ENCODE data around the gene PTGDR2. TPM values are rescaled to one million over a fixed set of nuclear protein-coding genes. Genes with fewer than 3 reads are reported as not detected.

PTGDR2 gene
- total RNA-seq, 2 donors from 2014 or later, result 0.14 TPM; not detected in 1

DNA sequence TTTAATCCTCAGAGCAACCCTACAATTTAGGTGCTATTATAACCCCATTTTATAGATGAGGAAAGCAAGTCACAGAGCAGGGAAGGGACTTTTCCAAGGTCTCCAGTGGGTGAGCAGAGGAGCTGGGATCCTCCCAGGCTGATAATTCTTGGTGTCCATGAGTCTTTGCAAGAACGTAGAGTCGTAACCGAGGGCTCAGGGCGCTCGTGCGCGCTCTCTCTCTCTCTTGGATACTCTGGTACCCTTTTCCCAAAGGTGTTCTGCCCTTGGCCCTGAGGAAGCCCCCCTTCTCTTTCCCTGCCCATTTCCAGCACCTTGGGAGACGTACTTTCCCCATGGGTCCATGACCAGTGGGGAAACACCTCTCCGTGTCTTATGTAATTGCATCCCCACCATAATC, 6.4 kb upstream of the PTGDR2 start:
- intact Hi-C loops (cut with DNase I), result no loop called here
- DNase-seq (ENCODE audit: low spot score), result peak; percentile 22

- peak; percentile 7 for DNase-seq (ENCODE audit: low spot score)
- intact Hi-C loops (cut with DNase I), result no loop called here
These were observed 5.2 kb upstream of the PTGDR2 start for GRCh38 chr11:60860943-60861342.

GRCh38 chr11:60859616-60860250, 4.0 kb upstream of the PTGDR2 start:
- intact Hi-C loops (cut with DNase I), result no loop called here
- peak; percentile 28 for DNase-seq (ENCODE audit: low spot score)

DNA sequence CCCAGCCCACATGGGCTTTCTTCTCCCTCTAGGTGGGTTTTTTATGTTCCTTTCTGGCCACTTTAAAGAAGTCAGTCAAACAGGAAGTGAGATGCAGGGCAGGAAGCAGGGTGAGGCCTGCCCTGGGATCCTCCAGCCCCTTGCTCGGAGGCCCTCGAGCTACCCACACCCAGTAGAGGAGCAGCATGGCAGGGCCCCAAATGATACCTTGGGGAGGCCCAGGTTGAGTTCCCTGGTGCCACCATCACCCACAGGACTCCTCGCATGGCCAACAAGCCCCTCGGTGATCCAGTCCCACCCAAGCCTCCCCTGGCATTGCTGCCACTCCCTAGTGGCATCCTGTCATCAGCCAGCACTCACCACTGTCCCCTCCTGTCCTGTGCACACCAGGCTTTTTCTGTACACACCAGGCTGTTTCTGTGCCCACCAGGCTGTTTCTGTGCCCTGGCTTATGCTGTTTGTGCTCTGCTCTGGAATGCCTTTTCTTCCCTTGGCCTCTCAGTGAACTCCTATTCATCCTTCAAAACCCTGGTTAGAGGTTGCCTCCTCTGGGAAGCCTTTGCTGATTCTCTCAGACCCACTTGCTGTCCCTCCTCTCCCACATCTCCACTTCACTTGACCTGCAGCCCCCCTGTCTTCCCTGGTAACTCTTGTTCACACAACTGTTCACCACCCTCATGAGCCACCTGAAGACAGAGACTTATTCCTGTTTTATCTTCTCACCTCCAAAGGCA, 3.1 kb upstream of the PTGDR2 start:
- peak; percentile 36 for DNase-seq (ENCODE audit: low spot score)
- intact Hi-C loops (cut with DNase I), result no loop called here

GRCh38 chr11:60858236-60858635, 2.5 kb upstream of the PTGDR2 start:
- intact Hi-C loops (cut with DNase I), result no loop called here
- DNase-seq (ENCODE audit: low spot score), result peak; percentile 71

- DNase-seq (ENCODE audit: low spot score), result peak; percentile 42
- intact Hi-C loops (cut with DNase I), result no loop called here
These were observed 1.9 kb upstream of the PTGDR2 start for GRCh38 chr11:60857378-60858232.

DNA sequence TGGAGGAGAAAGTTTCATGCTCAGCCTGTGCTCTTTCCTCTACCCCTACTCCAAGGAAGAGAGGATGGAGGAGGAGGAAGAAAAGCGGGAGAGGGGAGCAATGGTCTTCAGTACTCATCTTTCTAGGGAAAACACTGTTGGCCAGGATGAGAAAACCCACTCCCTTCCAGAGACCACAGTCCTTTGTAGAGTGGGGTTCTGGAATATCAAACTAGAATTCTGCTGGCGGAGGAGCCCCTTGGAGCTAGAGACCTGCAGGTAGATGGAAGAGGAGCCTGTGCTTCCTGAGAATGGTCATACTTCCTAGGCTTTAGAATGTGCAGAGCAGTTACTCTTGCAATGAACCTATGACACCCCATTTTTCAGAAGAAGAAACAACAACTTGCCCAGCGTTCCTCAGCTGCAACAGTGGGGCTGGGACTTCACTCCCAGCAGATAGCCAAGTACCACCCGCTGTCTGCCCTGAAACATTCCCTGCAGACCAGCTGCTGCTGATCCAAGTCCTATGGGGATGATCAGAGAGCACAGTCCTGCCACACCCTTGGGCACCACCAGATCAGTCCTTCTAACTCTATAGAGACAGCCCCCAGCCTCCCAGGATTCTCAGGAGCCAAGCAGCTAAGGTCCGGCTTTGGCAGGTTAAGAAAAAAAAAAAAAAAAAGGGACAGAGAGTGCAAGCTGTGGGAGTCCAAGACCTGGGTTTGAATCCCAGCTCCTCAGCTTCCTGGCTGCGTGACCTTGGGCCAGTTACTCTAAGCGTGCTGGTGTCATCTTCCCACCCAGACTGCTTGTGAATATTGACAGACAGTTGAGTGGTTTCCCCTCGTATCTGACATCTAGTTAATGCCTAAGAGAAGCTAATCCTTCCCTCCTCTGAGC, 664 bp downstream of the PTGDR2 start:
- intact Hi-C loops (cut with DNase I), result no loop called here
- no peak for DNase-seq (ENCODE audit: low spot score)

- intact Hi-C loops (cut with DNase I), result no loop called here
- no peak for DNase-seq (ENCODE audit: low spot score)
These were observed 1.5 kb downstream of the PTGDR2 start for GRCh38 chr11:60854140-60854846.

GRCh38 chr11:60852982-60853950, 2.5 kb downstream of the PTGDR2 start:
- intact Hi-C loops (cut with DNase I), result no loop called here
- no peak for DNase-seq (ENCODE audit: low spot score)

DNA sequence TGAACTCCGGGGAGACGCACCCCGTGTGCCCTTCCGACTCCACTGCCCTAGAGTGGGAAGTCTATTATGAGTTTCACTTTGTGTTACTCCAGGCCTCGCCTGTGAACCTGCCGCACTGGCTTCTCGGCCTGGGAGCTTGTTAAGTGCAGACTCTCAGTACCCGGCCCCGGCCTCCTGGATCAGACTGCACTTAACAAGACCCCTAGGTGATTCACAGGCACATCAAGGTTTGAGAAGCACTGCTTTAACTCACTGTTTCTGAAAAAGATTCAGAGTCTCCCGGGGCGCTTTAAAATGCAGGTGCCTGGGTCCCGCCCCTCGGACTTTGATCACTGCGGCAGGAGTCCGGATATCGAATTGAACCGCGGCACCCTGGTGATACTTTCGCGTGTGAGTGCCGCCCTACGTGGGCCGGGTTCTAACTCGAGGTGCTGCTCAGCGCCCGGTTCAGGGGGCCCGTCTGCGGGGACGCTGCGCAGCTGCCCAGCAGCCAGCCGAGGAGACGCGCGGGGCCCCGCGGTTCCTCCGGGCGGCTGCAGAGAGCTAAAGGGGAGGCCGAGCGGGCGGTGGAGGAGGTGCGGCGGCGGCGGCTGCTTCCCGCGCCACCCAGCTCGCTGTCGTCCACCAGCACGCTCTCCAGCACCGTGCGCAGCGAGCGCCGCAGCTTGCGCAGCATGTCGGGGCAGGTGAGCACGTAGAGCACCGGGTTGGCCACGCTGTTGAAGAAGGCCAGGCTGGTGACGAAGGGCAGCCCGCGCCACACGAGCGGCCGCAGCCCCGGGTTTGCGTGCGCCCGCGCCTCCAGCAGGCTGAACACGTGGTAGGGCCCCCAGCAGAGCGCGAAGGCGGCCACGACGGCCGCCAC, 3.4 kb downstream of the PTGDR2 start:
- no peak for DNase-seq (ENCODE audit: low spot score)
- intact Hi-C loops (cut with DNase I), result no loop called here

- intact Hi-C loops (cut with DNase I), result no loop called here
- no peak for DNase-seq (ENCODE audit: low spot score)
These were observed 4.2 kb downstream of the PTGDR2 start for GRCh38 chr11:60851327-60852104.

GRCh38 chr11:60849641-60850520, 5.9 kb downstream of the PTGDR2 start:
- intact Hi-C loops (cut with DNase I), result no loop called here
- DNase-seq (ENCODE audit: low spot score), result no peak

GRCh38 chr11:60848714-60849151, 7.0 kb downstream of the PTGDR2 start:
- intact Hi-C loops (cut with DNase I), result no loop called here
- DNase-seq (ENCODE audit: low spot score), result no peak

GRCh38 chr11:60847896-60848295, 7.9 kb downstream of the PTGDR2 start:
- intact Hi-C loops (cut with DNase I), result no loop called here
- no peak for DNase-seq (ENCODE audit: low spot score)

DNA sequence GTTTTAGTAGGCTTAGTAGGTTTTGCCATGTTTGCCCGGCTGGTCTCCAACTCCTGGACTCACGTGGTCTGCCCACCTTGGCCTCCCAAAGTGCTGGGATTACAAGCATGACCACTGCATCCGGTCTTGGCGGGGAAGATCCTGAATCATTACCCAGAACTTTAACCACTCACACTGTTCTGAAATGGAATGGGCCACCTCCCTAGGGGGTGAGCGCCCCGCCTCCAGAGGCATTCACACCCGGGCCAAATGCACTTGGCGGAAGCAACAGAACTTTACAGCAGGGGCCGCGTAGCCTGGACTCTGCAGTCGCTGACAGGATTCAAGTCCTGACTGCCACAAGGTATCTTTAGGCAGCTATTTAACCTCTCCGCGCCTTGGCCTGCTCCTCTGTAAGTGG, 8.5 kb downstream of the PTGDR2 start:
- intact Hi-C loops (cut with DNase I), result no loop called here
- no peak for DNase-seq (ENCODE audit: low spot score)
